Measurements from ENCODE around the gene UBAP1L.
"Not testable (repeated sequence)": the region's sequence is repeated elsewhere in the genome, so short reads cannot be mapped to it uniquely, and the experiment has no call there.

Gene UBAP1L

GRCh38 chr15:65115086-65115485, at the start of gene UBAP1L:
TSS of gene UBAP1L (minus strand) at chr15:65115200. CDS start at chr15:65106215, 8,985 bp downstream.
- no peak for DNase-seq

- DNase-seq = no peak
Measured at GRCh38 chr15:65164139-65164538, 49.1 kb upstream of the UBAP1L start.

- no peak for DNase-seq
Measured at GRCh38 chr15:65163041-65163440, 48.0 kb upstream of the UBAP1L start.

GRCh38 chr15:65156692-65157091, 41.7 kb upstream of the UBAP1L start:
- DNase-seq = no peak

GRCh38 chr15:65154720-65155119, 39.7 kb upstream of the UBAP1L start:
- DNase-seq = no peak

GRCh38 chr15:65147902-65148301, 32.9 kb upstream of the UBAP1L start:
- DNase-seq = no peak

- DNase-seq = no peak
Measured at GRCh38 chr15:65146438-65146837, 31.4 kb upstream of the UBAP1L start.

GRCh38 chr15:65138631-65139030, 23.6 kb upstream of the UBAP1L start:
- DNase-seq = not testable (repeated sequence)

GRCh38 chr15:65137893-65138292, 22.9 kb upstream of the UBAP1L start:
- not testable (repeated sequence) for DNase-seq

GRCh38 chr15:65137089-65137488, 22.1 kb upstream of the UBAP1L start:
- DNase-seq = not testable (repeated sequence)

GRCh38 chr15:65134538-65134937, 19.5 kb upstream of the UBAP1L start:
- DNase-seq = no peak

- peak; percentile 89 for DNase-seq
Measured at GRCh38 chr15:65133548-65134200, 18.7 kb upstream of the UBAP1L start, which contains the start of gene PDCD7. TSS of gene PDCD7 (minus strand) at chr15:65133808. CDS start at chr15:65133781, 27 bp downstream.

GRCh38 chr15:65132878-65133547, 18.0 kb upstream of the UBAP1L start:
- no peak for DNase-seq

- DNase-seq = no peak
Measured at GRCh38 chr15:65130941-65131340, 15.9 kb upstream of the UBAP1L start.

- DNase-seq = no peak
Measured at GRCh38 chr15:65115542-65115941, 542 bp upstream of the UBAP1L start.

- DNase-seq = no peak
Measured at GRCh38 chr15:65110676-65111292, 4.2 kb downstream of the UBAP1L start.

GRCh38 chr15:65106011-65106590, 8.9 kb downstream of the UBAP1L start:
- no peak for DNase-seq

GRCh38 chr15:65105038-65105437, 10.0 kb downstream of the UBAP1L start:
- no peak for DNase-seq

GRCh38 chr15:65102912-65103311, 12.1 kb downstream of the UBAP1L start:
- DNase-seq = no peak

GRCh38 chr15:65101891-65102708, 12.9 kb downstream of the UBAP1L start:
- DNase-seq = no peak

GRCh38 chr15:65101411-65101890, 13.5 kb downstream of the UBAP1L start:
- DNase-seq = no peak

- DNase-seq = no peak
Measured at GRCh38 chr15:65100442-65100841, 14.6 kb downstream of the UBAP1L start.

GRCh38 chr15:65099801-65100200, 15.2 kb downstream of the UBAP1L start:
- not testable (repeated sequence) for DNase-seq

All from NCI-H446 treated with DMSO at 0.1 percent for 48 hours (cell line).